Tibial artery (tissue), 4 donors: Measurements from ENCODE around the gene WIPF2.

ENCODE experiments used
- DNase-seq, 2 donors: peaks; one replicate each; pipeline ENCODE4 v3.0.0-alpha.2; 2019
- H3K27ac ChIP-seq, 2 donors: fragments of 200-600 bp; sonication (generic) in 1 of 2; 1 replicate in 1 of 2; 2 replicates in 1 of 2; pipeline ENCODE4 v1.5.1; 2018 to 2019; ENCODE audit warnings: mild to moderate bottlenecking in 1 of 2
- H3K27me3 ChIP-seq, 2 donors: fragments of 200-600 bp; sonication (generic) in 1 of 2; one replicate each; pipeline versions ENCODE4 v1.5.1 to v1.6.0; 2016 to 2019
- H3K36me3 ChIP-seq, 3 donors: fragments of 200-600 bp; sonication (generic) in 2 of 3; one replicate each; pipeline ENCODE4 v1.5.1; 2016 to 2019; ENCODE audit warnings: mild to moderate bottlenecking in 2 of 3
- H3K4me1 ChIP-seq, 4 donors: fragments of 200-600 bp; sonication (generic) in 2 of 4; 1 replicate in 3 of 4; 2 replicates in 1 of 4; pipeline ENCODE4 v1.5.1; 2016 to 2019
- H3K4me3 ChIP-seq, 2 donors: fragments of 200-600 bp; sonication (generic) in 1 of 2; 1 replicate in 1 of 2; 2 replicates in 1 of 2; pipeline ENCODE4 v1.5.1; 2018 to 2019; ENCODE audit warnings: mild to moderate bottlenecking in 2 of 2
- H3K9me3 ChIP-seq, 3 donors: fragments of 200-600 bp; sonication (generic) in 1 of 3; one replicate each; pipeline ENCODE4 v1.5.1; 2016 to 2019
- CTCF ChIP-seq, 2 experiments: fragments of 200-600 bp in 1 of 2; fragments of 450-650 bp in 1 of 2; IDR thresholded peaks; one replicate each; pipeline ENCODE4 v1.5.1; 2017 to 2019; ENCODE audit warnings: antibody characterized with exemption in 2 of 2, mild to moderate bottlenecking in 1 of 2, moderate library complexity in 1 of 2
- intact Hi-C: fragments of 100-400 bp; cut with DNase I; formaldehyde crosslinking; loops from one replicate; pipeline ENCODE4 v1.15.0; 2023; ENCODE audit warnings: low total_unique reads

WIPF2 gene

GRCh38 chr17:40187238-40187637 is 31.9 kb upstream of the WIPF2 start:
- Histone ChIP-seq H3K36me3 (peaks cover 0 to 11% (median 0%) of the 10 kb centered on the region in 3 donors), H3K27me3 (no peaks in the 10 kb centered on the region), H3K4me1 (peaks cover 0 to 14% (median 10%) of the 10 kb centered on the region in 4 donors), H3K4me3 (no peak overlapping the region), H3K27ac (no peak overlapping the region), H3K9me3 (no peaks in the 10 kb centered on the region)
- DNase-seq: no peak
- intact Hi-C loops: no loop called here
- no peak for TF ChIP-seq CTCF (IDR thresholded peaks at IDR 0.05)

DNA sequence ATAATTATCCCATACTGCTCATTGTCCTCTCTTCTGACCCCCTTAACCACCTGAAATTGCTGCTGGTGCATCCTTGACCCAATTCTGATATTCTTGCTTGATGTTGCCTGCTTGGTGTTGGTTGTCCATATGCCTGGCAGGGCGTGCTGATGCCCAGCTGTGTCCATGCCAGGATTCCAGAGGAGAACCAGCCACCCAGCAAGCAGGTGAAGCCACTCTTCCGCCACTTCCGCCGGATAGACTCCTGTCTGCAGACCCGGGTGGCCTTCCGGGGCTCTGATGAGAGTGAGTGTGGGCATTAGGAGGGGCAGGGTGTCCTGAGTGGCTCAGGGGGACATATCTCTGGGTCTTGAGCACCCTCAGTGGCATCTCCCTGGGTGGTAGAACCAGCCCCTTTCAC is 30.4 kb upstream of the WIPF2 start:
- TF ChIP-seq CTCF (IDR thresholded peaks at IDR 0.05): no peak
- no peak overlapping the region for H3K4me3 ChIP-seq
- peaks cover 0 to 14% (median 10%) of the 10 kb centered on the region in 4 donors for H3K4me1 ChIP-seq
- H3K27me3 ChIP-seq: no peaks in the 10 kb centered on the region
- intact Hi-C loops: no loop called here
- no peaks in the 10 kb centered on the region for H3K9me3 ChIP-seq
- no peak overlapping the region for H3K27ac ChIP-seq
- DNase-seq: no peak
- H3K36me3 ChIP-seq: peaks cover 0 to 11% (median 0%) of the 10 kb centered on the region in 3 donors

GRCh38 chr17:40190197-40191021 is 28.7 kb upstream of the WIPF2 start:
- intact Hi-C loops: loop anchor here (5.0 kb wide), 1 partner anchor 178 kb away; no protein-coding TSS in a partner anchor

DNA sequence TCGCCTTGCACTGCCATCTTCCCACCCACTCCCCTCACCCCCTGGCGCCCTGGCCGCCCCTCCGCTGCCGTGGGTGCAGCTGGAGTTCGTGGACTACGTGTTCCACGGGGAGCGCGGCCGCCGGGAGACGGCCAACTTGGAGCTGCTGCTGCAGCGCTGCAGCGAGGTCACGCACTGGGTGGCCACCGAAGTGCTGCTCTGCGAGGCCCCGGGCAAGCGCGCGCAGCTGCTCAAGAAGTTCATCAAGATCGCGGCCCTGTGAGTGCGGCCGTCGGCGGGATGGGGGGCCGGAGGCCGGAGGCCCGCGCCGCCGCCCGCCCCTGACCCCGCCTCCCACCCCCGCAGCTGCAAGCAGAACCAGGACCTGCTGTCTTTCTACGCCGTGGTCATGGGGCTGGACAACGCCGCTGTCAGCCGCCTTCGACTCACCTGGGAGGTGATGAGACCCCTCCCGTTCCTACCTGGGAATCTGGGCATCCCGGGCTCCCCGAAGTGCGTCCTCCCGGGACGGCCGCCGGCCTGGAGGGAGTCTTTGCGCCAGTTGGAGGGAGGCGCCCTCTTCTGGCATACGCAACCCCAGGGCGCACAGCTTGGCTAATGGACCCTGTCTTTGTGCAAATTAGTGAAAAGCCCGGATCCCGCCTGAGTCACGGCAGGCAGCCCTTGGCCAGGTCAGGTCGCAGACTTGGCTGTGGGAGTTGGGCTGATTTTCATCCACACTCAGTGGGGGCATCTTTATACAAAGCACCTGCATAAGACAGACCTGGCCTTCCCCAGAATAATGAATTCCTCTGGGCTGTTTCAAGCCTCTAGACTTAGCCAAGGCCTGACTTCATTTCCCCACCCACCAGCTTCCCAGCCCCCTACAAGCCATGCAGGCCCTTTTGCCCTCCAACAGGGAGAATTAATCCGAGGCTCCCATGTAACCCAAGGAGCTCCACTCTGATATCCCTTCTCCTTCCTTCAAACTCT is 27.6 kb upstream of the WIPF2 start:
- peak; percentile 82 to 88 for DNase-seq
- peaks cover 0 to 11% (median 0%) of the 10 kb centered on the region in 3 donors for H3K36me3 ChIP-seq
- peak overlapping the region; percentile 66 to 68 for H3K27ac ChIP-seq
- H3K9me3 ChIP-seq: no peaks in the 10 kb centered on the region
- peaks cover 0 to 14% (median 10%) of the 10 kb centered on the region in 4 donors for H3K4me1 ChIP-seq
- H3K4me3 ChIP-seq: peak overlapping the region; percentile 57 to 73
- intact Hi-C loops: loop anchor here (5.0 kb wide), 1 partner anchor 179 kb away; no protein-coding TSS in a partner anchor
- peak; percentile 57 to 66 for TF ChIP-seq CTCF (IDR thresholded peaks at IDR 0.05)
- H3K27me3 ChIP-seq: no peaks in the 10 kb centered on the region

More at GRCh38 chr17:40190197-40191021, 28.7 kb upstream of the WIPF2 start:
- peak overlapping the region in 1 of 2 donors; percentile 73 for H3K4me3 ChIP-seq
- no peak for DNase-seq
- peak overlapping the region in 1 of 2 donors; percentile 66 for H3K27ac ChIP-seq
- peaks cover 0 to 14% (median 10%) of the 10 kb centered on the region in 4 donors for H3K4me1 ChIP-seq
- no peaks in the 10 kb centered on the region for H3K27me3 ChIP-seq
- H3K9me3 ChIP-seq: no peaks in the 10 kb centered on the region
- TF ChIP-seq CTCF (IDR thresholded peaks at IDR 0.05): peak in 1 of 2 experiments; percentile 14
- peaks cover 0 to 11% (median 0%) of the 10 kb centered on the region in 3 donors for H3K36me3 ChIP-seq

DNA sequence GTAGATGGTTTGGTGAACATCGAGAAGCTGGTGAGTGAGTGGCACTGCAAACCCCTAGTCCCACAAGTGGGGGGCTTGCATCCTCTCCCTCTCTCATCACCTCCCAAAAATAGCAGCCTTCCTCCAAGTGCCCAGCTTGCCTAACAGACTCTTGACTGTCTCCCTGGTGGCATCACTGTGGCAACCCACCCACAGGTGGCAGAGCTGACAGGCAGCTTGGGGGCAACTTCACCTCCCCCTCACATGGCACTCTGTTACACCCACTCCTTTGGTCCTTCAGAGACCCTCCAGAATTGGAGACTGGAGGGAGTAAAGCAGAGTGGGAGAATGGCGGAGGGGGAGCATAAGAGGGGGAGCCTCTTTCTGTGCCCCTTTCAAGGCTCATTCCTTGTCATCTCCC is 26.1 kb upstream of the WIPF2 start:
- intact Hi-C loops: loop anchor here (5.0 kb wide), 1 partner anchor 181 kb away; no protein-coding TSS in a partner anchor
- no peak for TF ChIP-seq CTCF (IDR thresholded peaks at IDR 0.05)
- Histone ChIP-seq H3K4me3 (no peak overlapping the region), H3K9me3 (no peaks in the 10 kb centered on the region), H3K36me3 (peaks cover 0 to 11% (median 0%) of the 10 kb centered on the region in 3 donors), H3K4me1 (peaks cover 0 to 14% (median 10%) of the 10 kb centered on the region in 4 donors), H3K27me3 (peaks cover 0 to 8% of the 10 kb centered on the region in 2 donors), H3K27ac (no peak overlapping the region)
- no peak for DNase-seq
